HEK293 (cell line): Measurements from ENCODE around the gene CD40.

Source experiments
- CTCF ChIP-seq: fragments of 450-650 bp; formaldehyde crosslinking; IDR thresholded peaks from 2 replicates; pipeline ENCODE4 v1.5.1; 2016; ENCODE audit warnings: missing biosample characterization, missing genetic modification characterization
- HOXA7 ChIP-seq: sonication (generic); formaldehyde crosslinking; IDR thresholded peaks from 2 replicates; pipeline ENCODE4 v1.8.1; 2022; ENCODE audit warnings: missing genetic modification reagents, borderline replicate concordance
- KLF17 ChIP-seq: fragments of 450-650 bp; formaldehyde crosslinking; IDR thresholded peaks from 2 replicates; pipeline ENCODE4 v1.5.1; 2016; ENCODE audit warnings: missing biosample characterization, missing genetic modification characterization
- OVOL3 ChIP-seq: fragments of 450-650 bp; formaldehyde crosslinking; IDR thresholded peaks from 2 replicates; pipeline ENCODE4 v1.5.1; 2016; ENCODE audit warnings: missing biosample characterization, missing genetic modification characterization
- PRDM6 ChIP-seq: fragments of 450-650 bp; formaldehyde crosslinking; IDR thresholded peaks from 2 replicates; pipeline ENCODE4 v1.5.1; 2017; ENCODE audit warnings: missing biosample characterization, missing genetic modification characterization
- SP7 ChIP-seq: fragments of 450-650 bp; formaldehyde crosslinking; IDR thresholded peaks from 2 replicates; pipeline ENCODE4 v1.5.1; 2016; ENCODE audit warnings: missing biosample characterization, missing genetic modification characterization
- ZNF184 ChIP-seq: fragments of 450-650 bp; IDR thresholded peaks from 2 replicates; pipeline ENCODE4 v1.5.1; 2018; ENCODE audit warnings: missing biosample characterization, mild to moderate bottlenecking, missing genetic modification characterization
- ZNF354C ChIP-seq: fragments of 450-650 bp; formaldehyde crosslinking; IDR thresholded peaks from 2 replicates; pipeline ENCODE4 v1.5.1; 2016; ENCODE audit warnings: missing biosample characterization, missing genetic modification characterization, low read depth, borderline replicate concordance
- ZNF416 ChIP-seq: fragments of 450-650 bp; formaldehyde crosslinking; IDR thresholded peaks from 2 replicates; pipeline ENCODE4 v1.5.1; 2016; ENCODE audit warnings: missing biosample characterization, missing genetic modification characterization
- ZNF580 ChIP-seq: fragments of 450-650 bp; formaldehyde crosslinking; IDR thresholded peaks from 2 replicates; pipeline ENCODE4 v1.5.1; 2016; ENCODE audit warnings: missing biosample characterization, missing genetic modification characterization
- TF ChIP-seq, protein P1 (sequence below): fragments of 450-650 bp; formaldehyde crosslinking; IDR thresholded peaks from 2 replicates; pipeline ENCODE4 v1.5.1; 2016; ENCODE audit warnings: missing biosample characterization, missing genetic modification characterization, low read depth
- TF ChIP-seq, protein P2 (sequence below): fragments of 450-650 bp; formaldehyde crosslinking; optimal IDR thresholded peaks from 2 replicates; pipeline ENCODE3; 2016; ENCODE audit warnings: missing biosample characterization, mild to moderate bottlenecking, missing genetic modification characterization

GRCh38 chr20:46144432-46145025 lies 26.4 kb downstream of the CD40 start:
- TF ChIP-seq ZNF580 (tag by site-specific recombination) (no peak), ZNF416 (tag by site-specific recombination) (no peak), HOXA7 (CRISPR knock-in tag) (no peak), CTCF (tag by site-specific recombination) (no peak), ZNF354C (tag by site-specific recombination) (no peak), ZNF184 (no peak), PRDM6 (tag by site-specific recombination) (no peak), SP7 (tag by site-specific recombination) (no peak), OVOL3 (tag by site-specific recombination) (no peak), KLF17 (no peak)
- TF ChIP-seq, protein P1, sequence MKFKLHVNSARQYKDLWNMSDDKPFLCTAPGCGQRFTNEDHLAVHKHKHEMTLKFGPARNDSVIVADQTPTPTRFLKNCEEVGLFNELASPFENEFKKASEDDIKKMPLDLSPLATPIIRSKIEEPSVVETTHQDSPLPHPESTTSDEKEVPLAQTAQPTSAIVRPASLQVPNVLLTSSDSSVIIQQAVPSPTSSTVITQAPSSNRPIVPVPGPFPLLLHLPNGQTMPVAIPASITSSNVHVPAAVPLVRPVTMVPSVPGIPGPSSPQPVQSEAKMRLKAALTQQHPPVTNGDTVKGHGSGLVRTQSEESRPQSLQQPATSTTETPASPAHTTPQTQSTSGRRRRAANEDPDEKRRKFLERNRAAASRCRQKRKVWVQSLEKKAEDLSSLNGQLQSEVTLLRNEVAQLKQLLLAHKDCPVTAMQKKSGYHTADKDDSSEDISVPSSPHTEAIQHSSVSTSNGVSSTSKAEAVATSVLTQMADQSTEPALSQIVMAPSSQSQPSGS (tag by site-specific recombination): no peak
- TF ChIP-seq, protein P2, sequence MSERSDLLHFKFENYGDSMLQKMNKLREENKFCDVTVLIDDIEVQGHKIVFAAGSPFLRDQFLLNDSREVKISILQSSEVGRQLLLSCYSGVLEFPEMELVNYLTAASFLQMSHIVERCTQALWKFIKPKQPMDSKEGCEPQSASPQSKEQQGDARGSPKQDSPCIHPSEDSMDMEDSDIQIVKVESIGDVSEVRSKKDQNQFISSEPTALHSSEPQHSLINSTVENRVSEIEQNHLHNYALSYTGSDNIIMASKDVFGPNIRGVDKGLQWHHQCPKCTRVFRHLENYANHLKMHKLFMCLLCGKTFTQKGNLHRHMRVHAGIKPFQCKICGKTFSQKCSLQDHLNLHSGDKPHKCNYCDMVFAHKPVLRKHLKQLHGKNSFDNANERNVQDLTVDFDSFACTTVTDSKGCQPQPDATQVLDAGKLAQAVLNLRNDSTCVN (tag by site-specific recombination): no peak
